GM12878 (cell line): ENCODE data around the gene SYMPK. TPM values are rescaled to one million over a fixed set of nuclear protein-coding genes. Genes with fewer than 3 reads are reported as not detected.

Source experiments
- BACH1 ChIP-seq: fragments of 450-650 bp; IDR thresholded peaks from 2 replicates; pipeline ENCODE4 v1.6.1; 2017; ENCODE audit warnings: mild to moderate bottlenecking, borderline replicate concordance
- EED ChIP-seq: sonication (generic); IDR thresholded peaks from 2 replicates; pipeline ENCODE4 v1.6.1; 2016; ENCODE audit warnings: antibody characterized with exemption, low read depth
- GATAD2B ChIP-seq: fragments of 450-650 bp; conservative IDR thresholded peaks from 2 replicates; pipeline ENCODE4 v1.6.1; 2017; ENCODE audit warnings: low read depth, mild to moderate bottlenecking, moderate library complexity
- HDAC6 ChIP-seq: fragments of 200-600 bp; sonication (generic); IDR thresholded peaks from one replicate; pipeline ENCODE4 v1.8.0; 2017; ENCODE audit warnings: antibody characterized with exemption; ENCODE audit not compliant: unreplicated experiment
- HDGF ChIP-seq: fragments of 450-650 bp; IDR thresholded peaks from 2 replicates; pipeline ENCODE4 v1.6.1; 2016; ENCODE audit warnings: antibody characterized with exemption
- MTA2 ChIP-seq: fragments of 450-650 bp; IDR thresholded peaks from 2 replicates; pipeline ENCODE4 v1.6.1; 2016; ENCODE audit warnings: low read depth, mild to moderate bottlenecking, moderate library complexity
- NFIC ChIP-seq: IDR thresholded peaks from 2 replicates; pipeline ENCODE4 v1.6.1; 2012; ENCODE audit warnings: low read depth, mild to moderate bottlenecking, inconsistent platforms, low read length, moderate library complexity
- SMAD1 ChIP-seq: fragments of 450-650 bp; IDR thresholded peaks from 2 replicates; pipeline ENCODE4 v1.6.1; 2018; ENCODE audit warnings: mild to moderate bottlenecking, low read depth; ENCODE audit not compliant: partially characterized antibody
- SMAD5 ChIP-seq: IDR thresholded peaks from 2 replicates; pipeline ENCODE4 v1.6.1; 2016; ENCODE audit warnings: antibody characterized with exemption, low read depth
- SMC3 ChIP-seq: IDR thresholded peaks from 2 replicates; pipeline ENCODE4 v1.6.1; 2011; ENCODE audit warnings: low read length, improper control_type of control experiment, borderline replicate concordance
- SP1 ChIP-seq: IDR thresholded peaks from one replicate; pipeline ENCODE4 v1.6.1; 2011; ENCODE audit warnings: low read depth, low read length
- TAF1 ChIP-seq: IDR thresholded peaks from 2 replicates; pipeline ENCODE4 v1.6.1; 2011; ENCODE audit warnings: mild to moderate bottlenecking, low read depth, low read length, borderline replicate concordance
- polyA plus RNA-seq, 11 experiments: library from polyadenylated mRNA; depleted of rRNA in 4 of 11; unstranded in 6 of 11; stranded (reverse) in 5 of 11; fragments of >200 nt; fragmentation: Nextera tagmentation in 4 of 11; fragmentation: Illumina TruSeq in 1 of 11; extraction: Ambion mirVana in 4 of 11; extraction: Trizol in 1 of 11; gene quantifications; 1 replicate in 1 of 11; 2 replicates in 10 of 11; pipeline versions ENCODE4 v1.2.1 to v1.2.3, GENCODE V29; 2011 to 2016; ENCODE audit warnings: inconsistent platforms in 2 of 11, missing spikeins in 2 of 11, low read depth in 1 of 11
- total RNA-seq, 4 experiments: library from RNA; depleted of rRNA in 3 of 4; stranded (reverse); fragments of >200 nt in 3 of 4; fragmentation: Illumina TruSeq in 1 of 4; extraction: Trizol in 1 of 4; gene quantifications; 2 replicates each; pipeline versions ENCODE4 v1.2.1 to v1.2.3, GENCODE V29; 2013 to 2021
- TF ChIP-seq, protein P1 (sequence below): fragments of 450-650 bp; IDR thresholded peaks from 2 replicates; pipeline ENCODE4 v1.6.1; 2017; ENCODE audit warnings: low read depth, mild to moderate bottlenecking, moderate library complexity
- TF ChIP-seq, protein P2 (sequence below): fragments of 150-350 bp; IDR thresholded peaks from 2 replicates; pipeline ENCODE4 v1.6.1; 2016; ENCODE audit warnings: low read depth, low read length
- TF ChIP-seq, protein P3 (sequence below): IDR thresholded peaks from 2 replicates; pipeline ENCODE4 v1.6.1; 2012; ENCODE audit warnings: improper control_type of control experiment, low read depth, low read length; ENCODE audit not compliant: insufficient replicate concordance
- TF ChIP-seq, protein P4 (sequence below): fragments of 450-650 bp; IDR thresholded peaks from 2 replicates; pipeline ENCODE4 v1.6.1; 2016; ENCODE audit warnings: mild to moderate bottlenecking
- TF ChIP-seq, protein P5 (sequence below): IDR thresholded peaks from 2 replicates; pipeline ENCODE4 v1.6.1; 2011; ENCODE audit warnings: low read depth, mild to moderate bottlenecking, low read length, moderate library complexity, borderline replicate concordance; ENCODE audit errors: extremely low read depth

SYMPK gene
- total and polyA plus RNA-seq, 10 of the 15 experiments (the other 5 are each of a cell fraction or from before 2014, with no cell fraction given): 0.49 to 109 (median 42.5) TPM

DNA sequence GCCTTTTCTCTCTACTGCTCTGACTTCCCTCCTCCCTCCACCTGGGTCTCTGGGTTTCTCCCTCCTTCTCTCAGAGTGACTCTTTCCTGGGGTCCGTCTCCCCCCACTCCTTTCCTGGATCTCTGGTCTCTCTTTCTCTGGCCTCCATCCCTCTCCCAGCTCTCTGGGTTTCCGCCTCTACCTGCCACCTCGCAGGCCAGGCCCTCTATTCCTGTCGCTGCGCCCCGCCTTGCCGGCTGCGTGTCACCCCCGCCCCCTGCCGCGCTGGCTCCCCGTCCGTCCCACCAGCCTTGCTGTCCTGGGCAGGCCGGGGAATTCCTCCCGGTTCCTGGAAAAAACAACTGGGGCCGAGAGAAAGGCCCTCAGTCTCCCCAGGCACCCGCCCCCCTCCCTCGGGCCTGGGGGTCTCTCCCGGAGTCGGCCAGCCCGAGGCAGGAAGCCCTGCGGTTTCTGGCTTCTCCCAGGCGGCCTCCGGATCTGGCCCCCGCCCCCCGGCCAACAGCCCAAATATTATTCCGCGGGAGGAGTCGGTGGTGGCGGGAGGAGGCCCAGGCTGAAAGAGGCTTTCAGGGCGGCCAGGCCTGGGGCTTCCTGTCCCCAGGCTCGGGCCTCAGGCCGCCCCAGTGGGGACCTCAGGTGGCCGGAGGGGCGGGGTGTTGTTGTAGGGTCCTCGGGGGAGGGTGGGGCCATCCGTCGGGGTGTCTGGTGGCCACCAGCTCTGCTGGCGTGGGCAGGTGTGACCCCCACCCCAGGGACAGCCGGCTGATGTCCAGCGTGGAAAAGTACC is 13.7 kb upstream of the SYMPK start (continued):
- TF ChIP-seq BACH1 (no peak; the same call in 1 of the 2 replicates), GATAD2B (0 out of 2 replicates have a peak, but pooled peaks have one; percentile 31), TAF1 (0 out of 2 replicates have a peak, but pooled peaks have one; percentile 10), SMAD1 (peak; percentile 10), MTA2 (peak; percentile 36; the same call in 1 of the 2 replicates), HDAC6 (no peak), EED (no peak), SMAD5 (no peak), SMC3 (no peak), HDGF (peak; percentile 98; the same call in 1 of the 2 replicates), NFIC (no peak), SP1 (no peak)
- TF ChIP-seq, protein P1, sequence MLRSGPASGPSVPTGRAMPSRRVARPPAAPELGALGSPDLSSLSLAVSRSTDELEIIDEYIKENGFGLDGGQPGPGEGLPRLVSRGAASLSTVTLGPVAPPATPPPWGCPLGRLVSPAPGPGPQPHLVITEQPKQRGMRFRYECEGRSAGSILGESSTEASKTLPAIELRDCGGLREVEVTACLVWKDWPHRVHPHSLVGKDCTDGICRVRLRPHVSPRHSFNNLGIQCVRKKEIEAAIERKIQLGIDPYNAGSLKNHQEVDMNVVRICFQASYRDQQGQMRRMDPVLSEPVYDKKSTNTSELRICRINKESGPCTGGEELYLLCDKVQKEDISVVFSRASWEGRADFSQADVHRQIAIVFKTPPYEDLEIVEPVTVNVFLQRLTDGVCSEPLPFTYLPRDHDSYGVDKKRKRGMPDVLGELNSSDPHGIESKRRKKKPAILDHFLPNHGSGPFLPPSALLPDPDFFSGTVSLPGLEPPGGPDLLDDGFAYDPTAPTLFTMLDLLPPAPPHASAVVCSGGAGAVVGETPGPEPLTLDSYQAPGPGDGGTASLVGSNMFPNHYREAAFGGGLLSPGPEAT: 0 out of 2 replicates have a peak, but pooled peaks have one; percentile 29
- TF ChIP-seq, protein P2, sequence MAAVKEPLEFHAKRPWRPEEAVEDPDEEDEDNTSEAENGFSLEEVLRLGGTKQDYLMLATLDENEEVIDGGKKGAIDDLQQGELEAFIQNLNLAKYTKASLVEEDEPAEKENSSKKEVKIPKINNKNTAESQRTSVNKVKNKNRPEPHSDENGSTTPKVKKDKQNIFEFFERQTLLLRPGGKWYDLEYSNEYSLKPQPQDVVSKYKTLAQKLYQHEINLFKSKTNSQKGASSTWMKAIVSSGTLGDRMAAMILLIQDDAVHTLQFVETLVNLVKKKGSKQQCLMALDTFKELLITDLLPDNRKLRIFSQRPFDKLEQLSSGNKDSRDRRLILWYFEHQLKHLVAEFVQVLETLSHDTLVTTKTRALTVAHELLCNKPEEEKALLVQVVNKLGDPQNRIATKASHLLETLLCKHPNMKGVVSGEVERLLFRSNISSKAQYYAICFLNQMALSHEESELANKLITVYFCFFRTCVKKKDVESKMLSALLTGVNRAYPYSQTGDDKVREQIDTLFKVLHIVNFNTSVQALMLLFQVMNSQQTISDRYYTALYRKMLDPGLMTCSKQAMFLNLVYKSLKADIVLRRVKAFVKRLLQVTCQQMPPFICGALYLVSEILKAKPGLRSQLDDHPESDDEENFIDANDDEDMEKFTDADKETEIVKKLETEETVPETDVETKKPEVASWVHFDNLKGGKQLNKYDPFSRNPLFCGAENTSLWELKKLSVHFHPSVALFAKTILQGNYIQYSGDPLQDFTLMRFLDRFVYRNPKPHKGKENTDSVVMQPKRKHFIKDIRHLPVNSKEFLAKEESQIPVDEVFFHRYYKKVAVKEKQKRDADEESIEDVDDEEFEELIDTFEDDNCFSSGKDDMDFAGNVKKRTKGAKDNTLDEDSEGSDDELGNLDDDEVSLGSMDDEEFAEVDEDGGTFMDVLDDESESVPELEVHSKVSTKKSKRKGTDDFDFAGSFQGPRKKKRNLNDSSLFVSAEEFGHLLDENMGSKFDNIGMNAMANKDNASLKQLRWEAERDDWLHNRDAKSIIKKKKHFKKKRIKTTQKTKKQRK: no peak
- TF ChIP-seq, protein P3, sequence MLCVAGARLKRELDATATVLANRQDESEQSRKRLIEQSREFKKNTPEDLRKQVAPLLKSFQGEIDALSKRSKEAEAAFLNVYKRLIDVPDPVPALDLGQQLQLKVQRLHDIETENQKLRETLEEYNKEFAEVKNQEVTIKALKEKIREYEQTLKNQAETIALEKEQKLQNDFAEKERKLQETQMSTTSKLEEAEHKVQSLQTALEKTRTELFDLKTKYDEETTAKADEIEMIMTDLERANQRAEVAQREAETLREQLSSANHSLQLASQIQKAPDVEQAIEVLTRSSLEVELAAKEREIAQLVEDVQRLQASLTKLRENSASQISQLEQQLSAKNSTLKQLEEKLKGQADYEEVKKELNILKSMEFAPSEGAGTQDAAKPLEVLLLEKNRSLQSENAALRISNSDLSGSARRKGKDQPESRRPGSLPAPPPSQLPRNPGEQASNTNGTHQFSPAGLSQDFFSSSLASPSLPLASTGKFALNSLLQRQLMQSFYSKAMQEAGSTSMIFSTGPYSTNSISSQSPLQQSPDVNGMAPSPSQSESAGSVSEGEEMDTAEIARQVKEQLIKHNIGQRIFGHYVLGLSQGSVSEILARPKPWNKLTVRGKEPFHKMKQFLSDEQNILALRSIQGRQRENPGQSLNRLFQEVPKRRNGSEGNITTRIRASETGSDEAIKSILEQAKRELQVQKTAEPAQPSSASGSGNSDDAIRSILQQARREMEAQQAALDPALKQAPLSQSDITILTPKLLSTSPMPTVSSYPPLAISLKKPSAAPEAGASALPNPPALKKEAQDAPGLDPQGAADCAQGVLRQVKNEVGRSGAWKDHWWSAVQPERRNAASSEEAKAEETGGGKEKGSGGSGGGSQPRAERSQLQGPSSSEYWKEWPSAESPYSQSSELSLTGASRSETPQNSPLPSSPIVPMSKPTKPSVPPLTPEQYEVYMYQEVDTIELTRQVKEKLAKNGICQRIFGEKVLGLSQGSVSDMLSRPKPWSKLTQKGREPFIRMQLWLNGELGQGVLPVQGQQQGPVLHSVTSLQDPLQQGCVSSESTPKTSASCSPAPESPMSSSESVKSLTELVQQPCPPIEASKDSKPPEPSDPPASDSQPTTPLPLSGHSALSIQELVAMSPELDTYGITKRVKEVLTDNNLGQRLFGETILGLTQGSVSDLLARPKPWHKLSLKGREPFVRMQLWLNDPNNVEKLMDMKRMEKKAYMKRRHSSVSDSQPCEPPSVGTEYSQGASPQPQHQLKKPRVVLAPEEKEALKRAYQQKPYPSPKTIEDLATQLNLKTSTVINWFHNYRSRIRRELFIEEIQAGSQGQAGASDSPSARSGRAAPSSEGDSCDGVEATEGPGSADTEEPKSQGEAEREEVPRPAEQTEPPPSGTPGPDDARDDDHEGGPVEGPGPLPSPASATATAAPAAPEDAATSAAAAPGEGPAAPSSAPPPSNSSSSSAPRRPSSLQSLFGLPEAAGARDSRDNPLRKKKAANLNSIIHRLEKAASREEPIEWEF: no peak
- TF ChIP-seq, protein P4, sequence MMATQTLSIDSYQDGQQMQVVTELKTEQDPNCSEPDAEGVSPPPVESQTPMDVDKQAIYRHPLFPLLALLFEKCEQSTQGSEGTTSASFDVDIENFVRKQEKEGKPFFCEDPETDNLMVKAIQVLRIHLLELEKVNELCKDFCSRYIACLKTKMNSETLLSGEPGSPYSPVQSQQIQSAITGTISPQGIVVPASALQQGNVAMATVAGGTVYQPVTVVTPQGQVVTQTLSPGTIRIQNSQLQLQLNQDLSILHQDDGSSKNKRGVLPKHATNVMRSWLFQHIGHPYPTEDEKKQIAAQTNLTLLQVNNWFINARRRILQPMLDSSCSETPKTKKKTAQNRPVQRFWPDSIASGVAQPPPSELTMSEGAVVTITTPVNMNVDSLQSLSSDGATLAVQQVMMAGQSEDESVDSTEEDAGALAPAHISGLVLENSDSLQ: no peak
- TF ChIP-seq, protein P5, sequence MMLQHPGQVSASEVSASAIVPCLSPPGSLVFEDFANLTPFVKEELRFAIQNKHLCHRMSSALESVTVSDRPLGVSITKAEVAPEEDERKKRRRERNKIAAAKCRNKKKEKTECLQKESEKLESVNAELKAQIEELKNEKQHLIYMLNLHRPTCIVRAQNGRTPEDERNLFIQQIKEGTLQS: no peak
